Liver (tissue), 9 donors: ENCODE measurements around the gene DSCAML1. TPM values are rescaled to one million over a fixed set of nuclear protein-coding genes. Genes with fewer than 3 reads are reported as not detected.

Experiments
- DNase-seq: peaks from one replicate; pipeline ENCODE4 v3.0.0-alpha.2; 2017; ENCODE audit warnings: low spot score
- H3K27ac ChIP-seq, 2 donors: one replicate each; pipeline ENCODE4 v1.7.0; 2013; ENCODE audit warnings: inconsistent platforms in 2 of 2, low read length in 2 of 2, control low read depth in 1 of 2, low read depth in 1 of 2, mild to moderate bottlenecking in 1 of 2
- H3K27me3 ChIP-seq, 4 donors: one replicate each; pipeline versions ENCODE4 v1.6.1 to v1.7.0; 2013; ENCODE audit warnings: low read length in 3 of 4, inconsistent platforms in 1 of 4, mild to moderate bottlenecking in 1 of 4, moderate library complexity in 1 of 4; ENCODE audit not compliant: control insufficient read depth in 4 of 4, insufficient read depth in 4 of 4
- H3K36me3 ChIP-seq, 4 donors: one replicate each; pipeline versions ENCODE4 v1.6.1 to v1.7.0; 2013; ENCODE audit warnings: low read length in 3 of 4, mild to moderate bottlenecking in 3 of 4, low read depth in 1 of 4, moderate library complexity in 1 of 4; ENCODE audit not compliant: control insufficient read depth in 4 of 4, insufficient read depth in 3 of 4
- H3K4me1 ChIP-seq, 4 donors: one replicate each; pipeline versions ENCODE4 v1.6.1 to v1.7.0; 2013; ENCODE audit warnings: low read length in 3 of 4, mild to moderate bottlenecking in 3 of 4, moderate library complexity in 1 of 4; ENCODE audit not compliant: control insufficient read depth in 4 of 4, insufficient read depth in 4 of 4
- H3K4me3 ChIP-seq, 3 donors: one replicate each; pipeline versions ENCODE4 v1.6.1 to v1.7.0; 2013; ENCODE audit warnings: low read length in 3 of 3, control low read depth in 1 of 3, low read depth in 1 of 3, mild to moderate bottlenecking in 1 of 3
- H3K9ac ChIP-seq, 2 donors: one replicate each; pipeline ENCODE4 v1.7.0; 2013; ENCODE audit warnings: low read length in 2 of 2, mild to moderate bottlenecking in 2 of 2, moderate library complexity in 2 of 2, control low read depth in 1 of 2, low read depth in 1 of 2
- H3K9me3 ChIP-seq, 4 donors: one replicate each; pipeline versions ENCODE4 v1.6.1 to v1.7.0; 2013; ENCODE audit warnings: low read length in 3 of 4; ENCODE audit not compliant: control insufficient read depth in 4 of 4
- EGR1 ChIP-seq, 2 donors: IDR thresholded peaks; 2 replicates each; pipeline ENCODE4 v1.6.1; 2016 to 2018; ENCODE audit warnings: antibody characterized with exemption in 2 of 2, low read depth in 2 of 2
- FOXA1 ChIP-seq: IDR thresholded peaks from 2 replicates; pipeline ENCODE4 v1.6.1; 2016; ENCODE audit warnings: antibody characterized with exemption
- FOXA2 ChIP-seq: IDR thresholded peaks from 2 replicates; pipeline ENCODE4 v1.6.1; 2016; ENCODE audit warnings: antibody characterized with exemption
- GABPA ChIP-seq, 2 donors: IDR thresholded peaks in 1 of 2; conservative IDR thresholded peaks in 1 of 2; 2 replicates each; pipeline ENCODE4 v1.6.1; 2016; ENCODE audit warnings: antibody characterized with exemption in 2 of 2, mild to moderate bottlenecking in 1 of 2, moderate library complexity in 1 of 2
- HNF4A ChIP-seq, 2 donors: conservative IDR thresholded peaks; 2 replicates each; pipeline ENCODE4 v1.6.1; 2016; ENCODE audit warnings: antibody characterized with exemption in 2 of 2, mild to moderate bottlenecking in 2 of 2
- HNF4G ChIP-seq: IDR thresholded peaks from 2 replicates; pipeline ENCODE4 v1.6.1; 2016; ENCODE audit warnings: antibody characterized with exemption
- JUND ChIP-seq, 2 donors: IDR thresholded peaks; 2 replicates each; pipeline ENCODE4 v1.6.1; 2016; ENCODE audit warnings: antibody characterized with exemption in 2 of 2
- NR2F2 ChIP-seq: IDR thresholded peaks from 2 replicates; pipeline ENCODE4 v1.6.1; 2016; ENCODE audit warnings: antibody characterized with exemption
- RAD21 ChIP-seq, 2 donors: IDR thresholded peaks; 2 replicates each; pipeline ENCODE4 v1.6.1; 2016; ENCODE audit warnings: antibody characterized with exemption in 2 of 2, mild to moderate bottlenecking in 2 of 2
- RXRA ChIP-seq, 2 donors: IDR thresholded peaks; 2 replicates each; pipeline ENCODE4 v1.6.1; 2017 to 2018; ENCODE audit warnings: antibody characterized with exemption in 2 of 2, mild to moderate bottlenecking in 1 of 2
- SP1 ChIP-seq: IDR thresholded peaks from 2 replicates; pipeline ENCODE4 v1.6.1; 2018; ENCODE audit warnings: antibody characterized with exemption, mild to moderate bottlenecking
- TAF1 ChIP-seq: conservative IDR thresholded peaks from 2 replicates; pipeline ENCODE4 v1.6.1; 2016; ENCODE audit warnings: antibody characterized with exemption, mild to moderate bottlenecking
- YY1 ChIP-seq: IDR thresholded peaks from 2 replicates; pipeline ENCODE4 v1.6.1; 2016; ENCODE audit warnings: antibody characterized with exemption, mild to moderate bottlenecking
- WGBS: extraction: QIAGEN DNeasy Blood & Tissue Kit; methylation state at CpG from one replicate; pipeline ENCODE4 v1.1.7; 2013; 5-methylcytosine and 5-hydroxymethylcytosine counted together
- polyA plus RNA-seq, 2 donors: library from polyadenylated mRNA; stranded (reverse) in 1 of 2; unstranded in 1 of 2; fragments of 200-250 nt in 1 of 2; fragments of >200 nt in 1 of 2; fragmentation: Nextera tagmentation in 1 of 2; extraction: Ambion mirVana in 1 of 2; gene quantifications; one replicate each; pipeline versions ENCODE4 v1.2.1 to v1.2.3, GENCODE V29; 2013 to 2015
- total RNA-seq, 2 donors: library from RNA; depleted of rRNA; stranded (reverse); fragments of >200 nt; gene quantifications; one replicate each; pipeline ENCODE4 v1.2.3, GENCODE V29; 2014
- TF ChIP-seq, protein P1 (sequence below): IDR thresholded peaks from 2 replicates; pipeline ENCODE4 v1.6.1; 2016; ENCODE audit warnings: antibody characterized with exemption
- TF ChIP-seq, protein P2 (sequence below): fragments of 150-350 bp; IDR thresholded peaks from 2 replicates; pipeline ENCODE4 v1.5.1; 2017; ENCODE audit warnings: improper control_type of control experiment, low read depth, low read length; ENCODE audit not compliant: missing input control
- TF ChIP-seq, protein P3 (sequence below): IDR thresholded peaks from 2 replicates; pipeline ENCODE4 v1.6.1; 2016; ENCODE audit warnings: antibody characterized with exemption, mild to moderate bottlenecking
- TF ChIP-seq, protein P4 (sequence below): IDR thresholded peaks from 2 replicates; pipeline ENCODE4 v1.6.1; 2016; ENCODE audit warnings: antibody characterized with exemption
- TF ChIP-seq, protein P5 (sequence below): IDR thresholded peaks from 2 replicates; pipeline ENCODE4 v1.6.1; 2016; ENCODE audit warnings: antibody characterized with exemption
- donor health status: healthy.
- donor health status: healthy.
- donor health status: healthy.
- donor health status: healthy.
- donor health status: healthy.

DSCAML1 gene, protein sequence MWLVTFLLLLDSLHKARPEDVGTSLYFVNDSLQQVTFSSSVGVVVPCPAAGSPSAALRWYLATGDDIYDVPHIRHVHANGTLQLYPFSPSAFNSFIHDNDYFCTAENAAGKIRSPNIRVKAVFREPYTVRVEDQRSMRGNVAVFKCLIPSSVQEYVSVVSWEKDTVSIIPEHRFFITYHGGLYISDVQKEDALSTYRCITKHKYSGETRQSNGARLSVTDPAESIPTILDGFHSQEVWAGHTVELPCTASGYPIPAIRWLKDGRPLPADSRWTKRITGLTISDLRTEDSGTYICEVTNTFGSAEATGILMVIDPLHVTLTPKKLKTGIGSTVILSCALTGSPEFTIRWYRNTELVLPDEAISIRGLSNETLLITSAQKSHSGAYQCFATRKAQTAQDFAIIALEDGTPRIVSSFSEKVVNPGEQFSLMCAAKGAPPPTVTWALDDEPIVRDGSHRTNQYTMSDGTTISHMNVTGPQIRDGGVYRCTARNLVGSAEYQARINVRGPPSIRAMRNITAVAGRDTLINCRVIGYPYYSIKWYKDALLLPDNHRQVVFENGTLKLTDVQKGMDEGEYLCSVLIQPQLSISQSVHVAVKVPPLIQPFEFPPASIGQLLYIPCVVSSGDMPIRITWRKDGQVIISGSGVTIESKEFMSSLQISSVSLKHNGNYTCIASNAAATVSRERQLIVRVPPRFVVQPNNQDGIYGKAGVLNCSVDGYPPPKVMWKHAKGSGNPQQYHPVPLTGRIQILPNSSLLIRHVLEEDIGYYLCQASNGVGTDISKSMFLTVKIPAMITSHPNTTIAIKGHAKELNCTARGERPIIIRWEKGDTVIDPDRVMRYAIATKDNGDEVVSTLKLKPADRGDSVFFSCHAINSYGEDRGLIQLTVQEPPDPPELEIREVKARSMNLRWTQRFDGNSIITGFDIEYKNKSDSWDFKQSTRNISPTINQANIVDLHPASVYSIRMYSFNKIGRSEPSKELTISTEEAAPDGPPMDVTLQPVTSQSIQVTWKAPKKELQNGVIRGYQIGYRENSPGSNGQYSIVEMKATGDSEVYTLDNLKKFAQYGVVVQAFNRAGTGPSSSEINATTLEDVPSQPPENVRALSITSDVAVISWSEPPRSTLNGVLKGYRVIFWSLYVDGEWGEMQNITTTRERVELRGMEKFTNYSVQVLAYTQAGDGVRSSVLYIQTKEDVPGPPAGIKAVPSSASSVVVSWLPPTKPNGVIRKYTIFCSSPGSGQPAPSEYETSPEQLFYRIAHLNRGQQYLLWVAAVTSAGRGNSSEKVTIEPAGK (N-terminal part only)
- total RNA-seq, result under 1 TPM; 0.23 to 0.42 TPM
- under 1 TPM; 0.07 to 0.17 TPM for polyA plus RNA-seq

DNA sequence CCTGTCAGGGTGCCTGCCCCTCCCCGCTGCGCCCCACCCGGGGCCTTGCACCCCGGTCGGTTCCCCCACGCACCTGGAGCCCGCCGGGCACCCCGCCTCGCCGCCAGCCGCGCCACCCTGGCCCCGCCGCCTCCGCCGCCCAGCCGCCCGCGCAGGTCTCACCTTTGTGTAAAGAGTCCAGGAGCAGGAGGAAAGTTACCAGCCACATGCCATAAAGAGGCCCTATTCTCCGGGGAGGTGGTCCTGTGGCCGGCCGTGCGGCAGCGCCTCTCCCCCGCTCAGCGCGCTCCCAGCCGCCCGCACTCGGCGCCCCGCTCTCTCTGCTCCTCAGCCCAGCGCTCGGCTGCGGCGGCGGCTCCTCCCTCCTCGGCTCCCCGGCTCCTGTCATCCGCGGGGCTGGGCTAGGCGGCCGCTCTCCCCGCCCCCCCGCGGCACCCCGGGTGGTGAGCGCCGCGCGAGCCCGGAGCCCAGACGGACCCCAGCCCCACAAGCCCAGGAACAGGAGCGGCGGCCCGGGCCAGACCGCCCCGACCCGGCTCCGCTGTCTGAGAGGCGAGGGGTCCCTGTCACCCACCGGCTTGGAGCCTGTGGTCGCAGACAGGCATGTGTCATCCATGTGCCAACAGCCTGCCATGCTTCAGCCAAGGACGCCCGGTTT, at the start of gene DSCAML1:
DSCAML1 (minus strand) TSS at position 345 of the 658 bp plus-strand sequence; CDS start at position 208, 137 bp downstream.
- WGBS, result 7% methylated on average over 66 of the region's 66 CpGs
- TF ChIP-seq RAD21 (IDR thresholded peaks at IDR 0.05), result no peak
- TF ChIP-seq SP1, result no peak
- TF ChIP-seq, protein P1, sequence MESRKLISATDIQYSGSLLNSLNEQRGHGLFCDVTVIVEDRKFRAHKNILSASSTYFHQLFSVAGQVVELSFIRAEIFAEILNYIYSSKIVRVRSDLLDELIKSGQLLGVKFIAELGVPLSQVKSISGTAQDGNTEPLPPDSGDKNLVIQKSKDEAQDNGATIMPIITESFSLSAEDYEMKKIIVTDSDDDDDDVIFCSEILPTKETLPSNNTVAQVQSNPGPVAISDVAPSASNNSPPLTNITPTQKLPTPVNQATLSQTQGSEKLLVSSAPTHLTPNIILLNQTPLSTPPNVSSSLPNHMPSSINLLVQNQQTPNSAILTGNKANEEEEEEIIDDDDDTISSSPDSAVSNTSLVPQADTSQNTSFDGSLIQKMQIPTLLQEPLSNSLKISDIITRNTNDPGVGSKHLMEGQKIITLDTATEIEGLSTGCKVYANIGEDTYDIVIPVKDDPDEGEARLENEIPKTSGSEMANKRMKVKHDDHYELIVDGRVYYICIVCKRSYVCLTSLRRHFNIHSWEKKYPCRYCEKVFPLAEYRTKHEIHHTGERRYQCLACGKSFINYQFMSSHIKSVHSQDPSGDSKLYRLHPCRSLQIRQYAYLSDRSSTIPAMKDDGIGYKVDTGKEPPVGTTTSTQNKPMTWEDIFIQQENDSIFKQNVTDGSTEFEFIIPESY, result no peak
- TF ChIP-seq JUND (IDR thresholded peaks at IDR 0.05), result no peak
- no peak for TF ChIP-seq FOXA1
- no peak for TF ChIP-seq NR2F2
- TF ChIP-seq, protein P2, sequence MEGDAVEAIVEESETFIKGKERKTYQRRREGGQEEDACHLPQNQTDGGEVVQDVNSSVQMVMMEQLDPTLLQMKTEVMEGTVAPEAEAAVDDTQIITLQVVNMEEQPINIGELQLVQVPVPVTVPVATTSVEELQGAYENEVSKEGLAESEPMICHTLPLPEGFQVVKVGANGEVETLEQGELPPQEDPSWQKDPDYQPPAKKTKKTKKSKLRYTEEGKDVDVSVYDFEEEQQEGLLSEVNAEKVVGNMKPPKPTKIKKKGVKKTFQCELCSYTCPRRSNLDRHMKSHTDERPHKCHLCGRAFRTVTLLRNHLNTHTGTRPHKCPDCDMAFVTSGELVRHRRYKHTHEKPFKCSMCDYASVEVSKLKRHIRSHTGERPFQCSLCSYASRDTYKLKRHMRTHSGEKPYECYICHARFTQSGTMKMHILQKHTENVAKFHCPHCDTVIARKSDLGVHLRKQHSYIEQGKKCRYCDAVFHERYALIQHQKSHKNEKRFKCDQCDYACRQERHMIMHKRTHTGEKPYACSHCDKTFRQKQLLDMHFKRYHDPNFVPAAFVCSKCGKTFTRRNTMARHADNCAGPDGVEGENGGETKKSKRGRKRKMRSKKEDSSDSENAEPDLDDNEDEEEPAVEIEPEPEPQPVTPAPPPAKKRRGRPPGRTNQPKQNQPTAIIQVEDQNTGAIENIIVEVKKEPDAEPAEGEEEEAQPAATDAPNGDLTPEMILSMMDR, result no peak
- no peak for TF ChIP-seq YY1
- TF ChIP-seq TAF1, result no peak
- no peak for TF ChIP-seq HNF4A (conservative IDR thresholded peaks at IDR 0.05)
- no peak for TF ChIP-seq HNF4G
- TF ChIP-seq, protein P3, sequence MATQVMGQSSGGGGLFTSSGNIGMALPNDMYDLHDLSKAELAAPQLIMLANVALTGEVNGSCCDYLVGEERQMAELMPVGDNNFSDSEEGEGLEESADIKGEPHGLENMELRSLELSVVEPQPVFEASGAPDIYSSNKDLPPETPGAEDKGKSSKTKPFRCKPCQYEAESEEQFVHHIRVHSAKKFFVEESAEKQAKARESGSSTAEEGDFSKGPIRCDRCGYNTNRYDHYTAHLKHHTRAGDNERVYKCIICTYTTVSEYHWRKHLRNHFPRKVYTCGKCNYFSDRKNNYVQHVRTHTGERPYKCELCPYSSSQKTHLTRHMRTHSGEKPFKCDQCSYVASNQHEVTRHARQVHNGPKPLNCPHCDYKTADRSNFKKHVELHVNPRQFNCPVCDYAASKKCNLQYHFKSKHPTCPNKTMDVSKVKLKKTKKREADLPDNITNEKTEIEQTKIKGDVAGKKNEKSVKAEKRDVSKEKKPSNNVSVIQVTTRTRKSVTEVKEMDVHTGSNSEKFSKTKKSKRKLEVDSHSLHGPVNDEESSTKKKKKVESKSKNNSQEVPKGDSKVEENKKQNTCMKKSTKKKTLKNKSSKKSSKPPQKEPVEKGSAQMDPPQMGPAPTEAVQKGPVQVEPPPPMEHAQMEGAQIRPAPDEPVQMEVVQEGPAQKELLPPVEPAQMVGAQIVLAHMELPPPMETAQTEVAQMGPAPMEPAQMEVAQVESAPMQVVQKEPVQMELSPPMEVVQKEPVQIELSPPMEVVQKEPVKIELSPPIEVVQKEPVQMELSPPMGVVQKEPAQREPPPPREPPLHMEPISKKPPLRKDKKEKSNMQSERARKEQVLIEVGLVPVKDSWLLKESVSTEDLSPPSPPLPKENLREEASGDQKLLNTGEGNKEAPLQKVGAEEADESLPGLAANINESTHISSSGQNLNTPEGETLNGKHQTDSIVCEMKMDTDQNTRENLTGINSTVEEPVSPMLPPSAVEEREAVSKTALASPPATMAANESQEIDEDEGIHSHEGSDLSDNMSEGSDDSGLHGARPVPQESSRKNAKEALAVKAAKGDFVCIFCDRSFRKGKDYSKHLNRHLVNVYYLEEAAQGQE, result no peak
- TF ChIP-seq, protein P4, sequence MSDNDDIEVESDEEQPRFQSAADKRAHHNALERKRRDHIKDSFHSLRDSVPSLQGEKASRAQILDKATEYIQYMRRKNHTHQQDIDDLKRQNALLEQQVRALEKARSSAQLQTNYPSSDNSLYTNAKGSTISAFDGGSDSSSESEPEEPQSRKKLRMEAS, result no peak
- TF ChIP-seq GABPA (IDR thresholded peaks at IDR 0.05 in 1 of 2, conservative IDR thresholded peaks at IDR 0.05 in 1 of 2), result no peak
- TF ChIP-seq, protein P5, sequence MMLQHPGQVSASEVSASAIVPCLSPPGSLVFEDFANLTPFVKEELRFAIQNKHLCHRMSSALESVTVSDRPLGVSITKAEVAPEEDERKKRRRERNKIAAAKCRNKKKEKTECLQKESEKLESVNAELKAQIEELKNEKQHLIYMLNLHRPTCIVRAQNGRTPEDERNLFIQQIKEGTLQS, result no peak
- TF ChIP-seq EGR1 (IDR thresholded peaks at IDR 0.05; ENCODE audit: low read depth in 2 of 2), result no peak
- TF ChIP-seq RXRA (IDR thresholded peaks at IDR 0.05), result no peak
- no peak for TF ChIP-seq FOXA2
- DNase-seq, result no peak
- no peak within 1 kb of the TSS for H3K9ac ChIP-seq
- peaks cover 0 to 8% (median 6%) of the 10 kb centered on the region in 4 donors for H3K27me3 ChIP-seq
- no peaks in the 10 kb centered on the region for H3K36me3 ChIP-seq
- peak within 1 kb of the TSS in 1 of 3 donors; percentile 23 for H3K4me3 ChIP-seq
- no peaks in the 10 kb centered on the region for H3K9me3 ChIP-seq
- no peak within 1 kb of the TSS for H3K27ac ChIP-seq
- H3K4me1 ChIP-seq, result peaks cover 2 to 16% (median 6%) of the 10 kb centered on the region in 4 donors
